NCI-H2196 (cell line): Measurements from ENCODE around the gene HMCN2.
A peak's percentile ranks its signal among the peaks of the same experiment; 100 is the strongest.

ENCODE experiments used
- DNase-seq: peaks from one replicate; lab custom pipeline; 2025; ENCODE audit not compliant: unreplicated experiment; lab: John Stamatoyannopoulos, UW

Gene HMCN2

GRCh38 chr9:130444565-130445221, 179.1 kb downstream of the HMCN2 start, which contains the start of gene ASS1:
Gene ASS1 (plus strand): TSS chr9:130444961. CDS start chr9:130452229, 7,268 bp downstream.
- peak; percentile 80 for DNase-seq

- peak; percentile 26 for DNase-seq
Measured at GRCh38 chr9:130445268-130445983, 179.9 kb downstream of the HMCN2 start.

GRCh38 chr9:130446101-130446861, 180.7 kb downstream of the HMCN2 start:
- DNase-seq = peak; percentile 21

GRCh38 chr9:130447193-130447816, 181.7 kb downstream of the HMCN2 start:
- DNase-seq = peak; percentile 73

- no peak for DNase-seq
Measured at GRCh38 chr9:130448035-130448624, 182.6 kb downstream of the HMCN2 start.

- no peak for DNase-seq
Measured at GRCh38 chr9:130448771-130449603, 183.4 kb downstream of the HMCN2 start.

- peak; percentile 29 for DNase-seq
Measured at GRCh38 chr9:130450344-130451003, 184.9 kb downstream of the HMCN2 start.

- no peak for DNase-seq
Measured at GRCh38 chr9:130451004-130451390, 185.4 kb downstream of the HMCN2 start.

- DNase-seq = peak; percentile 91
Measured at GRCh38 chr9:130451509-130452388, 186.2 kb downstream of the HMCN2 start.

GRCh38 chr9:130452835-130453234, 187.3 kb downstream of the HMCN2 start:
- no peak for DNase-seq

GRCh38 chr9:130453487-130453886, 187.9 kb downstream of the HMCN2 start:
- DNase-seq = peak; percentile 93

GRCh38 chr9:130454096-130454811, 188.7 kb downstream of the HMCN2 start:
- no peak for DNase-seq

GRCh38 chr9:130454812-130455325, 189.3 kb downstream of the HMCN2 start:
- no peak for DNase-seq

- DNase-seq = no peak
Measured at GRCh38 chr9:130458027-130458803, 192.7 kb downstream of the HMCN2 start.

- no peak for DNase-seq
Measured at GRCh38 chr9:130458804-130459067, 193.2 kb downstream of the HMCN2 start.

- no peak for DNase-seq
Measured at GRCh38 chr9:130459151-130459550, 193.6 kb downstream of the HMCN2 start.
